C4-2B (cell line): ENCODE measurements around the gene ETFB.

Source experiments
- ZFX ChIP-seq: fragments of 450-650 bp; IDR thresholded peaks from 2 replicates; pipeline ENCODE4 v1.6.1; 2017
- TF ChIP-seq, protein P1 (sequence below): fragments of 450-650 bp; conservative IDR thresholded peaks from 2 replicates; pipeline ENCODE4 v1.5.1; 2017; ENCODE audit warnings: mild to moderate bottlenecking

DNA sequence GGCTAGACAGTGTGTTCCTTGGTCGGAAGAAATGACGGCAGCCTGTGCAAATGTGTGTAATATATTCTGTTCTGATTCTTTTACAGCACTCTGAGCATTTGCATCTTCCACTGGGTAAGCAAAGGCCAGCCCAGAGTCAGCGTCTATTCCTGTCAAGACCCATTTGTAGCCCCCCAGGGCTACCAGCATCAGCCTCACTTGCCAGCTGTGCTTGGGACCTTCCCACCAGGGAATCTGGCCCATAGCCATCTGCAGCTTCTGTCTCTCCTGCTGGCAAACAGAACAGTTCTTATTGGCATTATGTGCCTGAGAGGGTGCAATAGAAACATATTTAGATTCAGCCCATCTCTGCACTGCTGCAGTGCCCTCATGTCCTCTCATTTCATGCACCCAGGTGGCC, 60.7 kb downstream of the ETFB start:
- TF ChIP-seq, protein P1, sequence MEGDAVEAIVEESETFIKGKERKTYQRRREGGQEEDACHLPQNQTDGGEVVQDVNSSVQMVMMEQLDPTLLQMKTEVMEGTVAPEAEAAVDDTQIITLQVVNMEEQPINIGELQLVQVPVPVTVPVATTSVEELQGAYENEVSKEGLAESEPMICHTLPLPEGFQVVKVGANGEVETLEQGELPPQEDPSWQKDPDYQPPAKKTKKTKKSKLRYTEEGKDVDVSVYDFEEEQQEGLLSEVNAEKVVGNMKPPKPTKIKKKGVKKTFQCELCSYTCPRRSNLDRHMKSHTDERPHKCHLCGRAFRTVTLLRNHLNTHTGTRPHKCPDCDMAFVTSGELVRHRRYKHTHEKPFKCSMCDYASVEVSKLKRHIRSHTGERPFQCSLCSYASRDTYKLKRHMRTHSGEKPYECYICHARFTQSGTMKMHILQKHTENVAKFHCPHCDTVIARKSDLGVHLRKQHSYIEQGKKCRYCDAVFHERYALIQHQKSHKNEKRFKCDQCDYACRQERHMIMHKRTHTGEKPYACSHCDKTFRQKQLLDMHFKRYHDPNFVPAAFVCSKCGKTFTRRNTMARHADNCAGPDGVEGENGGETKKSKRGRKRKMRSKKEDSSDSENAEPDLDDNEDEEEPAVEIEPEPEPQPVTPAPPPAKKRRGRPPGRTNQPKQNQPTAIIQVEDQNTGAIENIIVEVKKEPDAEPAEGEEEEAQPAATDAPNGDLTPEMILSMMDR: no peak
- TF ChIP-seq ZFX: no peak
